Body of pancreas (tissue), 4 donors: Measurements from ENCODE around the gene FSTL1.

Experiments used
- POLR2A ChIP-seq, 3 donors: fragments of 450-650 bp; IDR thresholded peaks; one replicate each; pipeline ENCODE4 v1.6.1; 2016; ENCODE audit warnings: antibody characterized with exemption in 3 of 3, mild to moderate bottlenecking in 2 of 3
- TF ChIP-seq, protein P1 (sequence below), 7 experiments: fragments of 450-650 bp in 4 of 7; fragments of 200-600 bp in 3 of 7; sonication (generic) in 3 of 7; IDR thresholded peaks; one replicate each; pipeline ENCODE4 v1.5.1; 2016 to 2019; ENCODE audit warnings: antibody characterized with exemption in 7 of 7

DNA sequence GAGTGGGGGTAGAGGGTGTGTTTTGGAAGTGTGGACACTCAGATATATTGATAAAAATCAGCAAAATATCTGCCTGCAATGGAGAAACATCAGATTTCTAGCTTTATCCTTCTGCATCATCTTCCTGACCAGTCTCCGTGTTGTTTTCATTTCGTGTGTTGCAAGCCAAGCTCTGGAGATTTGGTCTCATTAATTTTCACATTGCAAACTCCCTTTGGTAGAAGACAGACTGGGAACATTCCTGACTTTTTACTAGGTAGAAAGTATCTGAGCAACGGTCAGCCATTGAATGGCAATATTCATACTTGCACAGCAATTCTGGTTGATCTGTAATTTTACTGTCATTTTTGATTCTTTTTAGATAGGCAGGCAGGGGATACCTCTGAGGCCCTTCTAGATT lies 30.4 kb downstream of the FSTL1 start:
- TF ChIP-seq, protein P1, sequence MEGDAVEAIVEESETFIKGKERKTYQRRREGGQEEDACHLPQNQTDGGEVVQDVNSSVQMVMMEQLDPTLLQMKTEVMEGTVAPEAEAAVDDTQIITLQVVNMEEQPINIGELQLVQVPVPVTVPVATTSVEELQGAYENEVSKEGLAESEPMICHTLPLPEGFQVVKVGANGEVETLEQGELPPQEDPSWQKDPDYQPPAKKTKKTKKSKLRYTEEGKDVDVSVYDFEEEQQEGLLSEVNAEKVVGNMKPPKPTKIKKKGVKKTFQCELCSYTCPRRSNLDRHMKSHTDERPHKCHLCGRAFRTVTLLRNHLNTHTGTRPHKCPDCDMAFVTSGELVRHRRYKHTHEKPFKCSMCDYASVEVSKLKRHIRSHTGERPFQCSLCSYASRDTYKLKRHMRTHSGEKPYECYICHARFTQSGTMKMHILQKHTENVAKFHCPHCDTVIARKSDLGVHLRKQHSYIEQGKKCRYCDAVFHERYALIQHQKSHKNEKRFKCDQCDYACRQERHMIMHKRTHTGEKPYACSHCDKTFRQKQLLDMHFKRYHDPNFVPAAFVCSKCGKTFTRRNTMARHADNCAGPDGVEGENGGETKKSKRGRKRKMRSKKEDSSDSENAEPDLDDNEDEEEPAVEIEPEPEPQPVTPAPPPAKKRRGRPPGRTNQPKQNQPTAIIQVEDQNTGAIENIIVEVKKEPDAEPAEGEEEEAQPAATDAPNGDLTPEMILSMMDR (IDR thresholded peaks at IDR 0.05), result no peak
- no peak for TF ChIP-seq POLR2A (IDR thresholded peaks at IDR 0.05)
